ENCODE data around the gene ROMO1.

GRCh38 chr20:35720165-35721123, 21.2 kb downstream of the ROMO1 start:
- no peak for TF ChIP-seq ZNF423 (tag by site-specific recombination; IDR thresholded peaks at IDR 0.05)
- TF ChIP-seq, protein P1, sequence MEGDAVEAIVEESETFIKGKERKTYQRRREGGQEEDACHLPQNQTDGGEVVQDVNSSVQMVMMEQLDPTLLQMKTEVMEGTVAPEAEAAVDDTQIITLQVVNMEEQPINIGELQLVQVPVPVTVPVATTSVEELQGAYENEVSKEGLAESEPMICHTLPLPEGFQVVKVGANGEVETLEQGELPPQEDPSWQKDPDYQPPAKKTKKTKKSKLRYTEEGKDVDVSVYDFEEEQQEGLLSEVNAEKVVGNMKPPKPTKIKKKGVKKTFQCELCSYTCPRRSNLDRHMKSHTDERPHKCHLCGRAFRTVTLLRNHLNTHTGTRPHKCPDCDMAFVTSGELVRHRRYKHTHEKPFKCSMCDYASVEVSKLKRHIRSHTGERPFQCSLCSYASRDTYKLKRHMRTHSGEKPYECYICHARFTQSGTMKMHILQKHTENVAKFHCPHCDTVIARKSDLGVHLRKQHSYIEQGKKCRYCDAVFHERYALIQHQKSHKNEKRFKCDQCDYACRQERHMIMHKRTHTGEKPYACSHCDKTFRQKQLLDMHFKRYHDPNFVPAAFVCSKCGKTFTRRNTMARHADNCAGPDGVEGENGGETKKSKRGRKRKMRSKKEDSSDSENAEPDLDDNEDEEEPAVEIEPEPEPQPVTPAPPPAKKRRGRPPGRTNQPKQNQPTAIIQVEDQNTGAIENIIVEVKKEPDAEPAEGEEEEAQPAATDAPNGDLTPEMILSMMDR (tag by site-specific recombination; IDR thresholded peaks at IDR 0.05), result no peak
- TF ChIP-seq ZNF121 (tag by site-specific recombination; IDR thresholded peaks at IDR 0.05), result no peak
- no peak for TF ChIP-seq ZBTB7A (tag by site-specific recombination; IDR thresholded peaks at IDR 0.05; ENCODE audit: low read depth)
- TF ChIP-seq ZNF350 (tag by site-specific recombination; IDR thresholded peaks at IDR 0.05), result no peak
- no peak for TF ChIP-seq ZBTB21 (tag by site-specific recombination; IDR thresholded peaks at IDR 0.05)
- no peak for TF ChIP-seq PBX3 (CRISPR knock-in tag; IDR thresholded peaks at IDR 0.05)
- no peak for TF ChIP-seq REST (tag by site-specific recombination; IDR thresholded peaks at IDR 0.05)
